GM21423 (cell line): ENCODE results near the gene IGFLR1.
"Not testable (repeated sequence)": the region's sequence is repeated elsewhere in the genome, so short reads cannot be mapped to it uniquely, and the experiment has no call there.

ENCODE experiments used
- ATAC-seq: cut with Tn5 transposase; IDR thresholded peaks from one replicate; pipeline ENCODE4 v1.9.1; 2021; ENCODE audit warnings: mild to moderate bottlenecking, moderate library complexity; ENCODE audit not compliant: unreplicated experiment

Gene IGFLR1

GRCh38 chr19:35713904-35714495, 28.3 kb downstream of the IGFLR1 start:
- ATAC-seq = no peak

- no peak for ATAC-seq
Observed at GRCh38 chr19:35713506-35713850, 28.8 kb downstream of the IGFLR1 start.

- no peak for ATAC-seq
Observed at GRCh38 chr19:35712567-35713505, 29.4 kb downstream of the IGFLR1 start.

- ATAC-seq = peak; percentile 22
Observed at GRCh38 chr19:35710784-35711723, 31.2 kb downstream of the IGFLR1 start.

- ATAC-seq = no peak
Observed at GRCh38 chr19:35708391-35708790, 33.9 kb downstream of the IGFLR1 start.

- ATAC-seq = no peak
Observed at GRCh38 chr19:35704218-35704617, 38.0 kb downstream of the IGFLR1 start, which contains the start of gene ZBTB32. Gene ZBTB32 (plus strand): TSS chr19:35704558. CDS start chr19:35714627, 10,069 bp downstream.

- no peak for ATAC-seq
Observed at GRCh38 chr19:35703343-35703742, 38.9 kb downstream of the IGFLR1 start.

- ATAC-seq = peak; percentile 93
Observed at GRCh38 chr19:35702223-35703012, 39.8 kb downstream of the IGFLR1 start.

- no peak for ATAC-seq
Observed at GRCh38 chr19:35696835-35697234, 45.4 kb downstream of the IGFLR1 start.

- ATAC-seq = no peak
Observed at GRCh38 chr19:35695895-35696422, 46.3 kb downstream of the IGFLR1 start.

- peak; percentile 77 for ATAC-seq
Observed at GRCh38 chr19:35693835-35694599, 48.2 kb downstream of the IGFLR1 start.

- ATAC-seq = no peak
Observed at GRCh38 chr19:35693422-35693821, 48.8 kb downstream of the IGFLR1 start.

- ATAC-seq = no peak
Observed at GRCh38 chr19:35692010-35692409, 50.2 kb downstream of the IGFLR1 start.

- ATAC-seq = not testable (repeated sequence)
Observed at GRCh38 chr19:35691106-35691505, 51.1 kb downstream of the IGFLR1 start.

- ATAC-seq = no peak
Observed at GRCh38 chr19:35689836-35690235, 52.4 kb downstream of the IGFLR1 start.
